ENCODE measurements around the gene URI1. TPM values are rescaled to one million over a fixed set of nuclear protein-coding genes. Genes with fewer than 3 reads are reported as not detected.

The URI1 gene
- total and polyA plus RNA-seq, 4 donors = 21.5 to 60.8 (median 32.5) TPM

DNA sequence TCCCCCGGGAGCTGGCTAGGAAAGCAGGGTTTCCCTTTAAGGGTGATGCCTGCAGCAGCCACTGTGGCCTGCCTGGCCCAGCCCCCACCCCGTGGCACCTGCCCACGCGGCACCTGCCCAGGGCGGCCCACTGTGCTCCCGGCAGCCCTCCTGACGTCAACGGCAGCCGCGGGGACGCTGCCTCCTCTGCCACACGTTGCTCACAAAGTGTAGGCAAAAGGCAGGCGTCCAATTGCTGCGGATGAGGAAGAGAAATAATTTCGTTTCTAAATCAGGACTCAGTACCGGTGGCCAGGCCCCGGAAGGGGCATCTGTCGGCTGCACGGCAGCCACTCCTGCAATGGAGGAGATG is 122.3 kb downstream of the URI1 start:
- Histone ChIP-seq H3K4me1 (ENCODE audit: control insufficient read depth in 5 of 5, insufficient read depth in 5 of 5, low read length in 5 of 5) (no peaks in the 10 kb centered on the region), H3K27me3 (ENCODE audit: control insufficient read depth in 3 of 3, insufficient read depth in 3 of 3, low read length in 2 of 3) (peaks cover 0 to 5% (median 0%) of the 10 kb centered on the region in 3 donors), H3K27ac (ENCODE audit: low read depth in 1 of 2, low read length in 1 of 2) (no peak overlapping the region), H3K36me3 (ENCODE audit: control insufficient read depth in 4 of 4, insufficient read depth in 4 of 4, low read length in 4 of 4) (no peaks in the 10 kb centered on the region), H3K9ac (ENCODE audit: insufficient read depth in 1 of 2, low read length in 2 of 2) (no peak overlapping the region), H3K4me3 (no peak overlapping the region), H3K9me3 (ENCODE audit: control insufficient read depth in 4 of 4, insufficient read depth in 3 of 4, low read length in 3 of 4) (peaks cover 0 to 2% (median 0%) of the 10 kb centered on the region in 4 donors)
- 72 to 80% methylated on average over 19 of the region's 19 CpGs for WGBS, 2 donors
- no peak for DNase-seq
- no peak for ATAC-seq (ENCODE audit: insufficient read depth, low FRiP score)
- TF ChIP-seq, protein P1, sequence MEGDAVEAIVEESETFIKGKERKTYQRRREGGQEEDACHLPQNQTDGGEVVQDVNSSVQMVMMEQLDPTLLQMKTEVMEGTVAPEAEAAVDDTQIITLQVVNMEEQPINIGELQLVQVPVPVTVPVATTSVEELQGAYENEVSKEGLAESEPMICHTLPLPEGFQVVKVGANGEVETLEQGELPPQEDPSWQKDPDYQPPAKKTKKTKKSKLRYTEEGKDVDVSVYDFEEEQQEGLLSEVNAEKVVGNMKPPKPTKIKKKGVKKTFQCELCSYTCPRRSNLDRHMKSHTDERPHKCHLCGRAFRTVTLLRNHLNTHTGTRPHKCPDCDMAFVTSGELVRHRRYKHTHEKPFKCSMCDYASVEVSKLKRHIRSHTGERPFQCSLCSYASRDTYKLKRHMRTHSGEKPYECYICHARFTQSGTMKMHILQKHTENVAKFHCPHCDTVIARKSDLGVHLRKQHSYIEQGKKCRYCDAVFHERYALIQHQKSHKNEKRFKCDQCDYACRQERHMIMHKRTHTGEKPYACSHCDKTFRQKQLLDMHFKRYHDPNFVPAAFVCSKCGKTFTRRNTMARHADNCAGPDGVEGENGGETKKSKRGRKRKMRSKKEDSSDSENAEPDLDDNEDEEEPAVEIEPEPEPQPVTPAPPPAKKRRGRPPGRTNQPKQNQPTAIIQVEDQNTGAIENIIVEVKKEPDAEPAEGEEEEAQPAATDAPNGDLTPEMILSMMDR (IDR thresholded peaks at IDR 0.05; ENCODE audit: control extremely low read depth, extremely low read depth) = no peak

DNA sequence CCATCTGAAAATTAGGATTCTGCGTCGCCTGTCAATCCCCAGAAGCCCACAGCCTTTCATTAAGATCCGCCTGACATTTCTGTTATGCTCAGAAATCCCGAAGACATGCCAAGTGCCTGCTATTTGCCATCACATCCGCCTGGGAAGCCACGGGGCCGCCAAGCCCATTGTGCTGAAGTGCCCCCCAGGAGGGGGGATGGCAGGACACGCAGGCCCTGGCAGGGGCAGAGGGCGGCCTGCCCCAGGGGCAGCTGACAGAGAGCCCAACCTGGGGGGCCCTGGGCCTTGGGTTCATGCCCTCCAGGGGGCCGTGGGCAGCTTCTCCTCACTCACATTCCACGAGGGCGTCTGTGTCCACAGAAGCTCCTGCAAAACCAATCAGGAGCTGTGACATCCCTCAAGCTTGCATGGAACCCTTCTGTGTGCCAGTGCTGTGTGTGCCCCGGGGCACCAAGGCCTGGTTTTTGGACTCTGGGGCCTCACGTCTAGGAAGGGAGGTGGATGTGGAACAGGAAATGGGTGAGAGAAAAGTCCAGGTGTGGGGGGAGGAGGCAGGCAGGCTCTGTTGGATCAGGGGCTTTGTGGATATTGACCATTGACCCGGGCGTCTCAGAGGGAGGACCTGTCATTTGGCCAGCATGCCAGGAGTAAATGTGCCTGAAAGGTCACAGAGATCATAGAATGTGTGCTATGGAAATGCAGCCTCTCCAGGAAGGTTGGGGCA is 122.9 kb downstream of the URI1 start:
- H3K27ac ChIP-seq (ENCODE audit: low read depth in 1 of 2, low read length in 1 of 2) = no peak overlapping the region
- no peak overlapping the region for H3K9ac ChIP-seq (ENCODE audit: insufficient read depth in 1 of 2, low read length in 2 of 2)
- no peak overlapping the region for H3K4me3 ChIP-seq
- TF ChIP-seq, protein P1 (IDR thresholded peaks at IDR 0.05; ENCODE audit: control extremely low read depth, extremely low read depth) = no peak
- ATAC-seq (ENCODE audit: insufficient read depth, low FRiP score) (no peak), DNase-seq (no peak)
- peaks cover 0 to 3% (median 0%) of the 10 kb centered on the region in 5 donors for H3K4me1 ChIP-seq (ENCODE audit: control insufficient read depth in 5 of 5, insufficient read depth in 5 of 5, low read length in 5 of 5)
- no peaks in the 10 kb centered on the region for H3K27me3 ChIP-seq (ENCODE audit: control insufficient read depth in 3 of 3, insufficient read depth in 3 of 3, low read length in 2 of 3)
- 73 to 82% methylated on average over 16 of the region's 16 CpGs for WGBS, 2 donors
- H3K36me3 ChIP-seq (ENCODE audit: control insufficient read depth in 4 of 4, insufficient read depth in 4 of 4, low read length in 4 of 4) = no peaks in the 10 kb centered on the region
- peaks cover 0 to 2% (median 0%) of the 10 kb centered on the region in 4 donors for H3K9me3 ChIP-seq (ENCODE audit: control insufficient read depth in 4 of 4, insufficient read depth in 3 of 4, low read length in 3 of 4)

DNA sequence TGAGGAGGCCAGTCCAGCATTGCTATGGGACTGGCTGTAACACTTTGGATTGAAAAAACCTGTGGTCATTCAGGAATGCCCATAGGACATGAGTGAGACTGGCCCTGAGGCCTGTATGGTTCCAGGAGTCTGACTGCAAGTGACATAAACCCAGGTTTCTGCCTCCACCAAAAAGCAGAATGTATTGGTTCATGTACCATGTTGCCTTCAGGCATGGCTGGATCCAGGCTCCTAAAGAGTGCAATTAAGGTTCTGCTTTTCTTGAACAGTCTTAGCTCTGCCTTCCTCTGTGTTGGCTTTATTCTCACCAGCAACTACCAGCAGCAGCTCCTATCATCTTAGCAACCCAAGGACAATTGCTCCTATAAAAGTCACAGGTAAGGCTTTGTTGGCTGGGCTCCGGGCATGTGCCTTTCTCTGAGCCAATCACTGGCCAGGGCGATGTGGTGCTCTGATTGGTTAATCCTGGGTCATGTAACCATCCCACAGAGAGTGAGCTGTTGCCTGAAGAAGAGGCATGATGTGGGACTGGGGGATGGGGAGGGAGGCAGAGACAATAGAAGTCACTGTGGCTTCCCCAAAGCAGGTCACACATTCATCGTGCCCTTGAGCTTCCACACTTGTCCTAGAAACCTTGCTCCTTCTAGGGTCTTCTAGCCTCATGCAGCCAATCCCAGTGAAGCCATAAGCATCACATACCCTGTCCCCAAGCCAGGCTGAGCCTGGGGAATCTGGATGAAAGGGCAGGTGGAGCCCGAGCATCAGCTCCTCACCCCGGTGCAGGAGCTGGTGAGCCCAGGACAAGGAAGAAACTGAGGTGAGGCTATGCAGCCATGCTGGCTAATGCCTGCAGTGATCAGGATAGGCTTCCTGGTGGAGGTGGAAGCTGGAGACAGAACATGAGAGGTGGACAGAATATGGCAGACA is 123.9 kb downstream of the URI1 start:
- TF ChIP-seq, protein P1 (IDR thresholded peaks at IDR 0.05; ENCODE audit: control extremely low read depth, extremely low read depth) = no peak
- Histone ChIP-seq H3K27ac (ENCODE audit: low read depth in 1 of 2, low read length in 1 of 2) (no peak overlapping the region), H3K9me3 (ENCODE audit: control insufficient read depth in 4 of 4, insufficient read depth in 3 of 4, low read length in 3 of 4) (peaks cover 0 to 2% (median 0%) of the 10 kb centered on the region in 4 donors), H3K4me3 (no peak overlapping the region), H3K36me3 (ENCODE audit: control insufficient read depth in 4 of 4, insufficient read depth in 4 of 4, low read length in 4 of 4) (no peaks in the 10 kb centered on the region), H3K27me3 (ENCODE audit: control insufficient read depth in 3 of 3, insufficient read depth in 3 of 3, low read length in 2 of 3) (no peaks in the 10 kb centered on the region), H3K9ac (ENCODE audit: insufficient read depth in 1 of 2, low read length in 2 of 2) (no peak overlapping the region), H3K4me1 (ENCODE audit: control insufficient read depth in 5 of 5, insufficient read depth in 5 of 5, low read length in 5 of 5) (peaks cover 0 to 12% (median 0%) of the 10 kb centered on the region in 5 donors)
- no peak for DNase-seq
- 92 to 96% methylated on average over 5 of the region's 5 CpGs for WGBS, 2 donors
- ATAC-seq (ENCODE audit: insufficient read depth, low FRiP score) = no peak

Small RNA genes lying within 50 kb of the gene (small RNA-seq; reads per million reads assigned to genes)
- gene AC008798.1 (ENCODE audit: low replicate concordance) (not detected), gene TAF9P3 (ENCODE audit: low replicate concordance) (not detected)

Other genes starting within 250 kb of the URI1 start
- gene C19orf12, start 227.0 kb upstream of the URI1 start, total RNA-seq = 10 to 100 TPM; 19.3 to 26.0 TPM
- gene C19orf12, start 227.0 kb upstream of the URI1 start, polyA plus RNA-seq = 10 to 100 TPM; 11.4 to 16.1 TPM
- 1 to 10 TPM in 1 of 2 donors, under 1 TPM in 1; 0.97 to 1.9 TPM for gene CCNE1, start 130.2 kb upstream of the URI1 start, total RNA-seq
- gene CCNE1, start 130.2 kb upstream of the URI1 start, polyA plus RNA-seq = 1 to 10 TPM; 1.2 to 1.7 TPM